ENCODE measurements around the gene AARS1. TPM values are rescaled to one million over a fixed set of nuclear protein-coding genes. Genes with fewer than 3 reads are reported as not detected.

The AARS1 gene
- polyA plus RNA-seq, 3 donors, result 13.9 to 16.6 (median 16.3) TPM

GRCh38 chr16:70276392-70276791 is 12.9 kb downstream of the AARS1 start:
- Mint-ChIP-seq H3K27ac (peak overlapping the region in 1 of 7 donors; percentile 7), H3K9me3 (no peaks in the 10 kb centered on the region), H3K27me3 (ENCODE audit: low read depth in 3 of 3) (no peaks in the 10 kb centered on the region), H3K36me3 (peaks cover 50 to 77% of the 10 kb centered on the region in 2 donors), H3K4me3 (no peak overlapping the region), H3K4me1 (no peaks in the 10 kb centered on the region)
- Histone ChIP-seq H4K20me1 (ENCODE audit: insufficient read depth, low read length) (no peaks in the 10 kb centered on the region), H3K27me3 (ENCODE audit: control insufficient read depth in 2 of 2, insufficient read depth in 2 of 2, low read length in 2 of 2) (no peaks in the 10 kb centered on the region), H3K27ac (ENCODE audit: low read depth in 1 of 2, low read length in 2 of 2) (no peak overlapping the region), H3K9me3 (replicated peaks in 1 of 2; ENCODE audit: control insufficient read depth in 1 of 2, insufficient read depth in 1 of 2, low read length in 2 of 2) (no peaks in the 10 kb centered on the region), H3K4me3 (replicated peaks in 1 of 3; ENCODE audit: low read depth in 2 of 3, low read length in 3 of 3) (no peak overlapping the region), H3K36me3 (replicated peaks in 1 of 2; ENCODE audit: control insufficient read depth in 1 of 2, insufficient read depth in 2 of 2, low read length in 2 of 2) (peaks cover 35 to 55% of the 10 kb centered on the region in 2 donors), H3K9ac (ENCODE audit: insufficient read depth, low read length, poor library complexity, severe bottlenecking) (no peak overlapping the region), H3K4me1 (ENCODE audit: control insufficient read depth in 1 of 2, insufficient read depth in 2 of 2, low read length in 2 of 2) (no peaks in the 10 kb centered on the region), H3K79me2 (ENCODE audit: insufficient read depth, low read length) (no peaks in the 10 kb centered on the region), H2AFZ (ENCODE audit: insufficient read depth, low read depth, low read length, poor library complexity, severe bottlenecking) (no peak overlapping the region), H3K4me2 (replicated peaks; ENCODE audit: extremely low read depth, low read length, poor library complexity, severe bottlenecking) (no peak overlapping the region)
- intact Hi-C loops (cut with micrococcal nuclease), result no loop called here
- no peak for DNase-seq
- WGBS (ENCODE audit: insufficient coverage), result no CpG with 5 or more reads among the region's 1 CpG
- no peak for TF ChIP-seq CTCF (IDR thresholded peaks at IDR 0.05)

GRCh38 chr16:70271696-70272095 is 17.6 kb downstream of the AARS1 start:
- H3K4me1 ChIP-seq (ENCODE audit: control insufficient read depth in 1 of 2, insufficient read depth in 2 of 2, low read length in 2 of 2), result no peaks in the 10 kb centered on the region
- 97% methylated on average over 7 of the region's 10 CpGs for WGBS (ENCODE audit: insufficient coverage)
- H3K27ac ChIP-seq (ENCODE audit: low read depth in 1 of 2, low read length in 2 of 2), result no peak overlapping the region
- H2AFZ ChIP-seq (ENCODE audit: insufficient read depth, low read depth, low read length, poor library complexity, severe bottlenecking), result no peak overlapping the region
- Mint-ChIP-seq H3K27ac (peak overlapping the region in 1 of 7 donors; percentile 55), H3K36me3 (peaks cover 53 to 83% of the 10 kb centered on the region in 2 donors), H3K4me3 (no peak overlapping the region), H3K4me1 (no peaks in the 10 kb centered on the region), H3K9me3 (no peaks in the 10 kb centered on the region), H3K27me3 (ENCODE audit: low read depth in 3 of 3) (no peaks in the 10 kb centered on the region)
- H3K36me3 ChIP-seq (replicated peaks in 1 of 2; ENCODE audit: control insufficient read depth in 1 of 2, insufficient read depth in 2 of 2, low read length in 2 of 2), result peaks cover 42 to 62% of the 10 kb centered on the region in 2 donors
- intact Hi-C loops (cut with micrococcal nuclease), result no loop called here
- H4K20me1 ChIP-seq (ENCODE audit: insufficient read depth, low read length), result no peaks in the 10 kb centered on the region
- no peaks in the 10 kb centered on the region for H3K9me3 ChIP-seq (replicated peaks in 1 of 2; ENCODE audit: control insufficient read depth in 1 of 2, insufficient read depth in 1 of 2, low read length in 2 of 2)
- H3K4me3 ChIP-seq (replicated peaks in 1 of 3; ENCODE audit: low read depth in 2 of 3, low read length in 3 of 3), result no peak overlapping the region
- no peaks in the 10 kb centered on the region for H3K27me3 ChIP-seq (ENCODE audit: control insufficient read depth in 2 of 2, insufficient read depth in 2 of 2, low read length in 2 of 2)
- no peak overlapping the region for H3K9ac ChIP-seq (ENCODE audit: insufficient read depth, low read length, poor library complexity, severe bottlenecking)
- no peak overlapping the region for H3K4me2 ChIP-seq (replicated peaks; ENCODE audit: extremely low read depth, low read length, poor library complexity, severe bottlenecking)
- no peak for DNase-seq
- TF ChIP-seq CTCF (IDR thresholded peaks at IDR 0.05), result no peak
- H3K79me2 ChIP-seq (ENCODE audit: insufficient read depth, low read length), result no peaks in the 10 kb centered on the region

All from CD14-positive monocyte (primary cell).